OCI-LY3 (cell line): Measurements from ENCODE around the gene PLEKHD1.

Experiments used
- H2AFZ ChIP-seq: fragments of 200-600, 300-600 bp; shearing (Covaris generic); 2 replicates; pipeline ENCODE4 v1.6.0; 2014; ENCODE audit warnings: antibody characterized with exemption, low read depth, low read length
- H3K27ac ChIP-seq: fragments of 200-600, 300-600 bp; sonication (generic); 2 replicates; pipeline ENCODE4 v1.5.1; 2014; ENCODE audit warnings: mild to moderate bottlenecking, low read length, moderate library complexity, mixed read lengths
- H3K27me3 ChIP-seq: fragments of 200-600, 300-600 bp; sonication (generic); 2 replicates; pipeline ENCODE4 v1.6.1; 2014; ENCODE audit warnings: low read depth, low read length, mixed read lengths
- H3K36me3 ChIP-seq: fragments of 200-600, 300-600 bp; sonication (generic); replicated peaks from 2 replicates; pipeline ENCODE3; 2014; ENCODE audit warnings: low read depth, low read length, mixed read lengths
- H3K4me1 ChIP-seq: fragments of 300-600, 200-600 bp; sonication (generic); 2 replicates; pipeline ENCODE4 v1.6.1; 2014; ENCODE audit warnings: low read length, mixed read lengths
- H3K4me2 ChIP-seq: fragments of 200-600, 300-600 bp; sonication (generic); 2 replicates; pipeline ENCODE4 v1.6.1; 2014; ENCODE audit warnings: low read length, mixed read lengths
- H3K4me3 ChIP-seq: fragments of 300-600, 200-600 bp; sonication (generic); 2 replicates; pipeline ENCODE4 v1.5.1; 2014; ENCODE audit warnings: antibody characterized with exemption, mild to moderate bottlenecking, low read length, moderate library complexity
- H3K79me2 ChIP-seq: fragments of 300-600, 200-600 bp; shearing (Covaris generic); 2 replicates; pipeline ENCODE4 v1.6.1; 2014; ENCODE audit warnings: mild to moderate bottlenecking, low read length, mixed read lengths
- H3K9ac ChIP-seq: fragments of 300-600, 200-600 bp; shearing (Covaris generic); 2 replicates; pipeline ENCODE4 v1.6.0; 2014; ENCODE audit warnings: mild to moderate bottlenecking, low read length, moderate library complexity
- H3K9me3 ChIP-seq: fragments of 200-600, 300-600 bp; shearing (Covaris generic); 2 replicates; pipeline ENCODE4 v1.6.1; 2014; ENCODE audit warnings: low read length, mixed read lengths; ENCODE audit not compliant: insufficient read depth
- H4K20me1 ChIP-seq: fragments of 200-600, 300-600 bp; sonication (generic); 2 replicates; pipeline ENCODE4 v1.6.1; 2016; ENCODE audit warnings: low read length, mixed read lengths; ENCODE audit not compliant: insufficient read depth
- CTCF ChIP-seq: fragments of 200-600, 300-600 bp; sonication (generic); IDR thresholded peaks from 2 replicates; pipeline ENCODE4 v1.5.1; 2014; ENCODE audit warnings: antibody characterized with exemption, low read length, low read depth
- EZH2phosphoT487 ChIP-seq: fragments of 200-600 bp; shearing (Covaris generic); IDR thresholded peaks from 2 replicates; pipeline ENCODE4 v1.6.1; 2018; ENCODE audit warnings: antibody characterized with exemption, mixed run types, low read depth

The PLEKHD1 gene

GRCh38 chr14:69481815-69482568, 2.5 kb upstream of the PLEKHD1 start:
- no peak overlapping the region for H3K27ac ChIP-seq
- no peaks in the 10 kb centered on the region for H3K79me2 ChIP-seq
- no peak overlapping the region for H3K4me2 ChIP-seq
- H4K20me1 ChIP-seq: no peaks in the 10 kb centered on the region
- no peak overlapping the region for H2AFZ ChIP-seq
- peaks cover 6% of the 10 kb centered on the region; the same call in 1 of the 2 replicates for H3K4me1 ChIP-seq
- H3K4me3 ChIP-seq: no peak overlapping the region
- no peak for TF ChIP-seq EZH2phosphoT487
- no peak for TF ChIP-seq CTCF
- H3K36me3 ChIP-seq: no peaks in the 10 kb centered on the region
- no peaks in the 10 kb centered on the region for H3K9me3 ChIP-seq
- H3K9ac ChIP-seq: no peak overlapping the region
- no peaks in the 10 kb centered on the region for H3K27me3 ChIP-seq

- Histone ChIP-seq H3K27ac (no peak overlapping the region), H3K9ac (no peak overlapping the region), H3K79me2 (no peaks in the 10 kb centered on the region), H4K20me1 (no peaks in the 10 kb centered on the region), H3K4me2 (no peak overlapping the region), H3K36me3 (no peaks in the 10 kb centered on the region), H2AFZ (no peak overlapping the region), H3K27me3 (no peaks in the 10 kb centered on the region), H3K4me1 (peaks cover 6% of the 10 kb centered on the region; the same call in 1 of the 2 replicates), H3K9me3 (no peaks in the 10 kb centered on the region), H3K4me3 (no peak overlapping the region)
- TF ChIP-seq EZH2phosphoT487 (no peak), CTCF (no peak)
These were observed 624 bp upstream of the PLEKHD1 start for GRCh38 chr14:69483765-69484443.

- Histone ChIP-seq H3K4me1 (peaks cover 6% of the 10 kb centered on the region; the same call in 1 of the 2 replicates), H3K9ac (no peak overlapping the region), H3K79me2 (no peaks in the 10 kb centered on the region), H4K20me1 (no peaks in the 10 kb centered on the region), H3K4me3 (no peak overlapping the region), H3K27me3 (no peaks in the 10 kb centered on the region), H3K9me3 (no peaks in the 10 kb centered on the region), H3K27ac (no peak overlapping the region), H2AFZ (no peak overlapping the region), H3K36me3 (no peaks in the 10 kb centered on the region), H3K4me2 (no peak overlapping the region)
- no peak for TF ChIP-seq EZH2phosphoT487
- no peak for TF ChIP-seq CTCF
These were observed 760 bp downstream of the PLEKHD1 start for GRCh38 chr14:69485315-69485660.

GRCh38 chr14:69485701-69486100, 1.2 kb downstream of the PLEKHD1 start:
- Histone ChIP-seq H3K4me3 (no peak overlapping the region), H3K4me2 (no peak overlapping the region), H3K9ac (no peak overlapping the region), H3K9me3 (no peaks in the 10 kb centered on the region), H3K36me3 (no peaks in the 10 kb centered on the region), H3K4me1 (peaks cover 6% of the 10 kb centered on the region; the same call in 1 of the 2 replicates), H2AFZ (no peak overlapping the region), H3K27me3 (no peaks in the 10 kb centered on the region), H3K27ac (no peak overlapping the region), H4K20me1 (no peaks in the 10 kb centered on the region), H3K79me2 (no peaks in the 10 kb centered on the region)
- TF ChIP-seq CTCF: no peak
- TF ChIP-seq EZH2phosphoT487: no peak
